Measurements from ENCODE around the gene EPB41. TPM values are rescaled to one million over a fixed set of nuclear protein-coding genes. Genes with fewer than 3 reads are reported as not detected.
"Not testable (repeated sequence)": the region's sequence is repeated elsewhere in the genome, so short reads cannot be mapped to it uniquely, and the experiment has no call there.

EPB41 gene
- total and polyA plus RNA-seq, 4 donors = 10.7 to 189 (median 38.1) TPM

- no peaks in the 10 kb centered on the region for H3K27me3 ChIP-seq (ENCODE audit: control insufficient read depth in 4 of 4, insufficient read depth in 4 of 4, low read length in 3 of 4)
- TF ChIP-seq REST (IDR thresholded peaks at IDR 0.05) (no peak), HNF4A (conservative IDR thresholded peaks at IDR 0.05) (no peak), ATF3 (IDR thresholded peaks at IDR 0.05) (no peak)
- H3K36me3 ChIP-seq (ENCODE audit: control insufficient read depth in 4 of 4, insufficient read depth in 3 of 4, low read depth in 1 of 4, low read length in 3 of 4) = no peaks in the 10 kb centered on the region
- no peaks in the 10 kb centered on the region for H3K4me1 ChIP-seq (ENCODE audit: control insufficient read depth in 4 of 4, insufficient read depth in 4 of 4, low read length in 3 of 4)
- no peak overlapping the region for H3K4me3 ChIP-seq (ENCODE audit: low read depth in 1 of 3, low read length in 3 of 3)
- H3K9me3 ChIP-seq (ENCODE audit: control insufficient read depth in 4 of 4, low read length in 3 of 4) = no peaks in the 10 kb centered on the region
- no peak overlapping the region for H3K9ac ChIP-seq (ENCODE audit: low read depth in 1 of 2, low read length in 2 of 2)
- no peak for DNase-seq (ENCODE audit: low spot score)
- H3K27ac ChIP-seq (ENCODE audit: low read depth in 1 of 2, low read length in 2 of 2) = no peak overlapping the region
- WGBS = 95% methylated on average over 2 of the region's 2 CpGs
Measured at GRCh38 chr1:28956038-28956464, 41.7 kb downstream of the EPB41 start.

GRCh38 chr1:28962114-28962831, 47.9 kb downstream of the EPB41 start:
- H3K4me1 ChIP-seq (ENCODE audit: control insufficient read depth in 4 of 4, insufficient read depth in 4 of 4, low read length in 3 of 4); H3K27me3 ChIP-seq (ENCODE audit: control insufficient read depth in 4 of 4, insufficient read depth in 4 of 4, low read length in 3 of 4); H3K27ac ChIP-seq (ENCODE audit: low read depth in 1 of 2, low read length in 2 of 2); H3K9ac ChIP-seq (ENCODE audit: low read depth in 1 of 2, low read length in 2 of 2); H3K4me3 ChIP-seq (ENCODE audit: low read depth in 1 of 3, low read length in 3 of 3); H3K9me3 ChIP-seq (ENCODE audit: control insufficient read depth in 4 of 4, low read length in 3 of 4); DNase-seq (ENCODE audit: low spot score); H3K36me3 ChIP-seq (ENCODE audit: control insufficient read depth in 4 of 4, insufficient read depth in 3 of 4, low read depth in 1 of 4, low read length in 3 of 4): not testable (repeated sequence)
- 91% methylated on average over 13 of the region's 13 CpGs for WGBS

- 78% methylated on average over 1 of the region's 1 CpG for WGBS
Measured at GRCh38 chr1:28965271-28965870, 51.0 kb downstream of the EPB41 start.

More at GRCh38 chr1:28965271-28965870, 51.0 kb downstream of the EPB41 start:
- no peaks in the 10 kb centered on the region for H3K9me3 ChIP-seq (ENCODE audit: control insufficient read depth in 4 of 4, low read length in 3 of 4)
- no peak for TF ChIP-seq SP1 (IDR thresholded peaks at IDR 0.05)
- no peak for TF ChIP-seq MAX (IDR thresholded peaks at IDR 0.05)
- TF ChIP-seq ATF3 (IDR thresholded peaks at IDR 0.05) = no peak
- TF ChIP-seq GABPA (IDR thresholded peaks at IDR 0.05 in 1 of 2, conservative IDR thresholded peaks at IDR 0.05 in 1 of 2) = no peak
- no peak for TF ChIP-seq FOXA2 (IDR thresholded peaks at IDR 0.05)
- no peak for TF ChIP-seq CTCF (IDR thresholded peaks at IDR 0.05; ENCODE audit: low read depth, low read length, missing input control)
- TF ChIP-seq HNF4A (conservative IDR thresholded peaks at IDR 0.05) = no peak
- H3K9ac ChIP-seq (ENCODE audit: low read depth in 1 of 2, low read length in 2 of 2) = no peak overlapping the region
- no peak for DNase-seq (ENCODE audit: low spot score)
- no peaks in the 10 kb centered on the region for H3K36me3 ChIP-seq (ENCODE audit: control insufficient read depth in 4 of 4, insufficient read depth in 3 of 4, low read depth in 1 of 4, low read length in 3 of 4)
- no peak overlapping the region for H3K4me3 ChIP-seq (ENCODE audit: low read depth in 1 of 3, low read length in 3 of 3)
- no peak overlapping the region for H3K27ac ChIP-seq (ENCODE audit: low read depth in 1 of 2, low read length in 2 of 2)
- H3K27me3 ChIP-seq (ENCODE audit: control insufficient read depth in 4 of 4, insufficient read depth in 4 of 4, low read length in 3 of 4) = no peaks in the 10 kb centered on the region
- peaks cover 4 to 7% (median 5%) of the 10 kb centered on the region in 4 donors for H3K4me1 ChIP-seq (ENCODE audit: control insufficient read depth in 4 of 4, insufficient read depth in 4 of 4, low read length in 3 of 4)

All from liver (tissue), 9 donors.